ENCODE measurements around the gene RAD21L1. TPM values are rescaled to one million over a fixed set of nuclear protein-coding genes. Genes with fewer than 3 reads are reported as not detected.

RAD21L1 gene
- total and polyA plus RNA-seq, 4 donors, result 0.02 to 0.23 TPM; not detected in 2

- Histone ChIP-seq H3K9me3 (ENCODE audit: control insufficient read depth in 4 of 4, insufficient read depth in 3 of 4, low read length in 3 of 4) (peaks cover 0 to 2% (median 0%) of the 10 kb centered on the region in 4 donors), H3K27ac (ENCODE audit: low read depth in 1 of 2, low read length in 1 of 2) (peak within 1 kb of the TSS in 1 of 2 donors; percentile 84), H3K36me3 (ENCODE audit: control insufficient read depth in 4 of 4, insufficient read depth in 4 of 4, low read length in 4 of 4) (peaks cover 0 to 1% (median 0%) of the 10 kb centered on the region in 4 donors), H3K4me1 (ENCODE audit: control insufficient read depth in 5 of 5, insufficient read depth in 5 of 5, low read length in 5 of 5) (peaks cover 0 to 16% (median 0%) of the 10 kb centered on the region in 5 donors), H3K9ac (ENCODE audit: insufficient read depth in 1 of 2, low read length in 2 of 2) (peak within 1 kb of the TSS in 1 of 2 donors; percentile 76), H3K27me3 (ENCODE audit: control insufficient read depth in 3 of 3, insufficient read depth in 3 of 3, low read length in 2 of 3) (peaks cover 0 to 2% (median 0%) of the 10 kb centered on the region in 3 donors), H3K4me3 (peak within 1 kb of the TSS; percentile 62)
- 1% methylated on average over 56 to 61 of the region's 61 CpGs for WGBS, 2 donors
- DNase-seq, result peak; percentile 56 to 78 (median 67)
- no peak for TF ChIP-seq CTCF (IDR thresholded peaks at IDR 0.05; ENCODE audit: control extremely low read depth, extremely low read depth)
- peak; percentile 79 for ATAC-seq (ENCODE audit: insufficient read depth, low FRiP score)
Observed at GRCh38 chr20:1266167-1266973, 40.5 kb downstream of the RAD21L1 start, which contains the start of gene SNPH. TSS of gene SNPH (plus strand) at chr20:1266294. CDS start at chr20:1296240, 29,946 bp downstream.

GRCh38 chr20:1267161-1267560 lies 41.3 kb downstream of the RAD21L1 start:
- Histone ChIP-seq H3K4me1 (ENCODE audit: control insufficient read depth in 5 of 5, insufficient read depth in 5 of 5, low read length in 5 of 5) (peaks cover 0 to 16% (median 0%) of the 10 kb centered on the region in 5 donors), H3K27me3 (ENCODE audit: control insufficient read depth in 3 of 3, insufficient read depth in 3 of 3, low read length in 2 of 3) (peaks cover 0 to 2% (median 0%) of the 10 kb centered on the region in 3 donors), H3K9ac (ENCODE audit: insufficient read depth in 1 of 2, low read length in 2 of 2) (no peak overlapping the region), H3K4me3 (no peak overlapping the region), H3K9me3 (ENCODE audit: control insufficient read depth in 4 of 4, insufficient read depth in 3 of 4, low read length in 3 of 4) (peaks cover 0 to 2% (median 0%) of the 10 kb centered on the region in 4 donors), H3K27ac (ENCODE audit: low read depth in 1 of 2, low read length in 1 of 2) (no peak overlapping the region), H3K36me3 (ENCODE audit: control insufficient read depth in 4 of 4, insufficient read depth in 4 of 4, low read length in 4 of 4) (peaks cover 0 to 1% (median 0%) of the 10 kb centered on the region in 4 donors)
- no peak for TF ChIP-seq CTCF (IDR thresholded peaks at IDR 0.05; ENCODE audit: control extremely low read depth, extremely low read depth)
- ATAC-seq (ENCODE audit: insufficient read depth, low FRiP score), result no peak
- no peak for DNase-seq
- 78 to 85% methylated on average over 8 of the region's 8 CpGs for WGBS, 2 donors

- TF ChIP-seq CTCF (IDR thresholded peaks at IDR 0.05; ENCODE audit: control extremely low read depth, extremely low read depth), result no peak
- H3K36me3 ChIP-seq (ENCODE audit: control insufficient read depth in 4 of 4, insufficient read depth in 4 of 4, low read length in 4 of 4), result peaks cover 0 to 1% (median 0%) of the 10 kb centered on the region in 4 donors
- peaks cover 0 to 2% (median 0%) of the 10 kb centered on the region in 4 donors for H3K9me3 ChIP-seq (ENCODE audit: control insufficient read depth in 4 of 4, insufficient read depth in 3 of 4, low read length in 3 of 4)
- DNase-seq, result no peak
- H3K4me3 ChIP-seq, result no peak overlapping the region
- no peak overlapping the region for H3K9ac ChIP-seq (ENCODE audit: insufficient read depth in 1 of 2, low read length in 2 of 2)
- H3K27me3 ChIP-seq (ENCODE audit: control insufficient read depth in 3 of 3, insufficient read depth in 3 of 3, low read length in 2 of 3), result peaks cover 0 to 2% (median 0%) of the 10 kb centered on the region in 3 donors
- WGBS, 2 donors, result 98 to 99% methylated on average over 3 of the region's 3 CpGs
- H3K27ac ChIP-seq (ENCODE audit: low read depth in 1 of 2, low read length in 1 of 2), result no peak overlapping the region
- peaks cover 0 to 16% (median 2%) of the 10 kb centered on the region in 5 donors for H3K4me1 ChIP-seq (ENCODE audit: control insufficient read depth in 5 of 5, insufficient read depth in 5 of 5, low read length in 5 of 5)
- ATAC-seq (ENCODE audit: insufficient read depth, low FRiP score), result no peak
Observed at GRCh38 chr20:1267809-1268374, 42.0 kb downstream of the RAD21L1 start.

Data from lung (tissue), 12 donors.